ENCODE measurements around the gene OSBPL3.

The OSBPL3 gene

GRCh38 chr7:24752073-24752800, 227.7 kb downstream of the OSBPL3 start:
- DNase-seq, result no peak

DNA sequence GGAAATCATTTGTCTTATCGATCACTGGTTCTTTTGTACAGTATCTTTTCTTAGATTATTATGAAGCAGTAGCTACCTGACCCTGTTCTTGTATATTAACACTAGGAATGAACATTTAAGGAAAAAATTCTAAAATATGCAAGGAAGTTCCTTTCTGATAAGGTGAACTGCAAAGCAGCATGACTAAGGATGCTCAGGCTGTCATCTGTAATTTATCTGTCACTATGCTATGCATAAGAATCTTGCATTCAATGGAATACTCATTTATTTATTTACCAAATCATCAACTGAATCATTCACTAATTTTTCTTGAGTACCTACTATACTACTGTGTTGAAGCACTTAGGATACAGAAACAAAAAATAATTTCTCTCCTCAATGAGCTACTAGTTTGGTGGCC, 228.5 kb downstream of the OSBPL3 start:
- DNase-seq, result no peak

- DNase-seq, result no peak
Observed at GRCh38 chr7:24750441-24751055, 229.4 kb downstream of the OSBPL3 start.

DNA sequence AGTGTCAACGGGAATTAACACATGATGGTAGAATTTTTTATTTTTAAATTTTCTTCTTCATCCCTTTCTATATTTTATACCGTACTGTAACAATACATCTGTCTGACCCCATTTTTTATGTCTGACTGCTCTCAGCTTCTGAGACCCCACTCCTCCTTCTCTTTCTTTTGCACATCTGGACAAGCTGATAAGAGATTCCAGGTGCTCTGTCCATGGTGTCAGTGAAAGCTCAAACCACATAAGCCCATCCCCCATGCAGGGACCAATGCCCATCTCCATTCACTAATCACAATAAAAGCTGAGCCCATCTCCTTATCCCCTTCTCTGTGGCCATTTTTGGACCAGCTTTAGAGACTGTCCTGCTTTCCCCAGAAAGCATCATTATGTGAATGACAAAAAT, 231.5 kb downstream of the OSBPL3 start:
- DNase-seq, result no peak

Data from NCI-H2227 treated with DMSO at 0.1 percent for 48 hours (cell line).